CD4-positive, alpha-beta T cell treated with Interferon gamma for 1 hour (primary cell): Measurements from ENCODE around the gene TMEM232.

Experiments
- DNase-seq: peaks from one replicate; pipeline ENCODE4 v3.0.0-alpha.2; 2020

TMEM232 gene

GRCh38 chr5:110383231-110383630 is 343.2 kb downstream of the TMEM232 start:
- DNase-seq = no peak

GRCh38 chr5:110377943-110378342 is 348.5 kb downstream of the TMEM232 start:
- DNase-seq = no peak

- no peak for DNase-seq
These were observed 349.1 kb downstream of the TMEM232 start for GRCh38 chr5:110377361-110377760.

- no peak for DNase-seq
These were observed 350.1 kb downstream of the TMEM232 start for GRCh38 chr5:110376281-110376951.

GRCh38 chr5:110371725-110372041 is 354.8 kb downstream of the TMEM232 start:
- DNase-seq = no peak

- no peak for DNase-seq
These were observed 355.3 kb downstream of the TMEM232 start for GRCh38 chr5:110371011-110371724.
